GM12878 (cell line): ENCODE data around the gene LIG3. TPM values are rescaled to one million over a fixed set of nuclear protein-coding genes. Genes with fewer than 3 reads are reported as not detected.

ENCODE experiments used
- BHLHE40 ChIP-seq, 2 experiments: fragments of 450-650 bp in 1 of 2; IDR thresholded peaks; 2 replicates each; pipeline ENCODE4 v1.6.1; 2011 to 2017; ENCODE audit warnings: low read depth in 2 of 2, borderline replicate concordance in 1 of 2, improper control_type of control experiment in 1 of 2, low read length in 1 of 2, mild to moderate bottlenecking in 1 of 2
- CBX5 ChIP-seq: sonication (generic); IDR thresholded peaks from 2 replicates; pipeline ENCODE4 v1.6.1; 2016; ENCODE audit warnings: low read depth, moderate library complexity, mild to moderate bottlenecking, inconsistent platforms
- CREM ChIP-seq: IDR thresholded peaks from 2 replicates; pipeline ENCODE4 v1.6.1; 2014; ENCODE audit warnings: antibody characterized with exemption, low read depth
- EED ChIP-seq: sonication (generic); IDR thresholded peaks from 2 replicates; pipeline ENCODE4 v1.6.1; 2016; ENCODE audit warnings: antibody characterized with exemption, low read depth
- EGR1 ChIP-seq, 2 experiments: IDR thresholded peaks; 1 replicate in 1 of 2; 2 replicates in 1 of 2; pipeline ENCODE4 v1.6.1; 2011 to 2012; ENCODE audit warnings: low read depth in 2 of 2, low read length in 2 of 2, borderline replicate concordance in 1 of 2, mild to moderate bottlenecking in 1 of 2, moderate library complexity in 1 of 2
- FOXM1 ChIP-seq: IDR thresholded peaks from 2 replicates; pipeline ENCODE4 v1.6.1; 2012; ENCODE audit warnings: low read depth, mild to moderate bottlenecking, inconsistent platforms, low read length, moderate library complexity
- HDAC2 ChIP-seq: fragments of 200-600 bp; sonication (generic); IDR thresholded peaks from 2 replicates; pipeline ENCODE4 v1.6.1; 2017
- IKZF2 ChIP-seq, 2 experiments: fragments of 450-650 bp; IDR thresholded peaks; 2 replicates each; pipeline ENCODE4 v1.6.1; 2017; ENCODE audit warnings: mild to moderate bottlenecking in 2 of 2, moderate library complexity in 2 of 2
- NBN ChIP-seq: fragments of 450-650 bp; IDR thresholded peaks from 2 replicates; pipeline ENCODE4 v1.6.1; 2016
- RCOR1 ChIP-seq: conservative IDR thresholded peaks from 2 replicates; pipeline ENCODE4 v1.6.1; 2012; ENCODE audit warnings: low read depth, low read length, improper control_type of control experiment
- polyA plus RNA-seq, 11 experiments: library from polyadenylated mRNA; depleted of rRNA in 4 of 11; unstranded in 6 of 11; stranded (reverse) in 5 of 11; fragments of >200 nt; fragmentation: Nextera tagmentation in 4 of 11; fragmentation: Illumina TruSeq in 1 of 11; extraction: Ambion mirVana in 4 of 11; extraction: Trizol in 1 of 11; gene quantifications; 1 replicate in 1 of 11; 2 replicates in 10 of 11; pipeline versions ENCODE4 v1.2.1 to v1.2.3, GENCODE V29; 2011 to 2016; ENCODE audit warnings: inconsistent platforms in 2 of 11, missing spikeins in 2 of 11, low read depth in 1 of 11
- total RNA-seq, 4 experiments: library from RNA; depleted of rRNA in 3 of 4; stranded (reverse); fragments of >200 nt in 3 of 4; fragmentation: Illumina TruSeq in 1 of 4; extraction: Trizol in 1 of 4; gene quantifications; 2 replicates each; pipeline versions ENCODE4 v1.2.1 to v1.2.3, GENCODE V29; 2013 to 2021
- TF ChIP-seq, protein P1 (sequence below): fragments of 450-650 bp; IDR thresholded peaks from 2 replicates; pipeline ENCODE4 v1.6.1; 2017; ENCODE audit warnings: mild to moderate bottlenecking, moderate library complexity
- TF ChIP-seq, protein P2 (sequence below): IDR thresholded peaks from 2 replicates; pipeline ENCODE4 v1.6.1; 2011; ENCODE audit warnings: mild to moderate bottlenecking, low read depth, low read length, moderate library complexity; ENCODE audit not compliant: insufficient replicate concordance
- TF ChIP-seq, protein P3 (sequence below), 3 experiments: IDR thresholded peaks in 2 of 3; conservative IDR thresholded peaks in 1 of 3; 2 replicates each; pipeline ENCODE4 v1.5.1; 2011; ENCODE audit warnings: low read depth in 3 of 3, low read length in 3 of 3, mild to moderate bottlenecking in 3 of 3, control low read depth in 2 of 3, moderate library complexity in 2 of 3, inconsistent platforms in 1 of 3, mixed read lengths in 1 of 3; ENCODE audit not compliant: control insufficient read depth in 2 of 3, insufficient read depth in 1 of 3; ENCODE audit errors: extremely low read depth in 1 of 3

The LIG3 gene
- total and polyA plus RNA-seq, 10 of the 15 experiments (the other 5 are each of a cell fraction or from before 2014, with no cell fraction given) = 6.5 to 45.4 (median 31.0) TPM

DNA sequence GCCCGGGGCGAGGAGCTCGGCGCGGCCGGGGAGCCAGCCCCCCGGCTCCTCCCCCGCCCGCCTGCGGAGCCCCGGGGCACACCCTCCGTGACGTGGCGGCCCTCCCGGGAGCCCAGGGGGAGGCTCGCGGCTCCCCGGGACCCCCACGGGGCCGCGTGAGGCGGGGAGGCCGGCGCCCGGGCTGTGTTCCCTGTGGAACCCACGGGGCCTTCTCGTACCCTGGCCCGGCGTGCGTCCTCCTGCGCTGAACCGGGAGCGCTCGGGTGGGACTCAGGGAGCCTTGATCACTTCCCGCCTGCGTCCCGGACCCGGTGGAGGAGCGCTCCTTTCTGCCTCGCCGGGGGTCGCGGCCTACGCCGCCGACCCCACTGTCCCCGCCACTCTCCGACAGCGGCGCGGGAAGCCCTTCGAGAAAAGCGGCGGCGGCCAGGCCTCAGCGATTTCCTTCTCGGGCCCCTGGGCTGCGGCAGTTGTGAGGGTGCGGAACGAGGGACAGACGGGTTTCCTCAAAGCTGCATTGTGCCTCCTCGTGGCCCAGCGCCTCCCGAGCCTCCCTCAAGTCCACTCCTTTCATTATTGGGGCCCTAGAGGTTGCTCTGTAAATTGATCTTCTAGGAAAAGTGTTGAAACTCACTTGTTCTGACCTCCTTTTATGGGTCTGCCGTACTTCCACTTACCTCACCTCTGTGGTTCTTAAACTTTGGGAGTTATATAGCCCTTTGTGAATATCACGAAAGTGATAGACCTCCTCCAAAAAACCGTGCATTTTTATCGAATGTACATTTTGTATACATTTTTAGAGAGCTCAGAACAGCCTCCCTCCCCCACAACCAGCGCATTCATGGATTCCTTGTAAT is 597 bp downstream of the LIG3 start (continued):
- TF ChIP-seq, protein P1, sequence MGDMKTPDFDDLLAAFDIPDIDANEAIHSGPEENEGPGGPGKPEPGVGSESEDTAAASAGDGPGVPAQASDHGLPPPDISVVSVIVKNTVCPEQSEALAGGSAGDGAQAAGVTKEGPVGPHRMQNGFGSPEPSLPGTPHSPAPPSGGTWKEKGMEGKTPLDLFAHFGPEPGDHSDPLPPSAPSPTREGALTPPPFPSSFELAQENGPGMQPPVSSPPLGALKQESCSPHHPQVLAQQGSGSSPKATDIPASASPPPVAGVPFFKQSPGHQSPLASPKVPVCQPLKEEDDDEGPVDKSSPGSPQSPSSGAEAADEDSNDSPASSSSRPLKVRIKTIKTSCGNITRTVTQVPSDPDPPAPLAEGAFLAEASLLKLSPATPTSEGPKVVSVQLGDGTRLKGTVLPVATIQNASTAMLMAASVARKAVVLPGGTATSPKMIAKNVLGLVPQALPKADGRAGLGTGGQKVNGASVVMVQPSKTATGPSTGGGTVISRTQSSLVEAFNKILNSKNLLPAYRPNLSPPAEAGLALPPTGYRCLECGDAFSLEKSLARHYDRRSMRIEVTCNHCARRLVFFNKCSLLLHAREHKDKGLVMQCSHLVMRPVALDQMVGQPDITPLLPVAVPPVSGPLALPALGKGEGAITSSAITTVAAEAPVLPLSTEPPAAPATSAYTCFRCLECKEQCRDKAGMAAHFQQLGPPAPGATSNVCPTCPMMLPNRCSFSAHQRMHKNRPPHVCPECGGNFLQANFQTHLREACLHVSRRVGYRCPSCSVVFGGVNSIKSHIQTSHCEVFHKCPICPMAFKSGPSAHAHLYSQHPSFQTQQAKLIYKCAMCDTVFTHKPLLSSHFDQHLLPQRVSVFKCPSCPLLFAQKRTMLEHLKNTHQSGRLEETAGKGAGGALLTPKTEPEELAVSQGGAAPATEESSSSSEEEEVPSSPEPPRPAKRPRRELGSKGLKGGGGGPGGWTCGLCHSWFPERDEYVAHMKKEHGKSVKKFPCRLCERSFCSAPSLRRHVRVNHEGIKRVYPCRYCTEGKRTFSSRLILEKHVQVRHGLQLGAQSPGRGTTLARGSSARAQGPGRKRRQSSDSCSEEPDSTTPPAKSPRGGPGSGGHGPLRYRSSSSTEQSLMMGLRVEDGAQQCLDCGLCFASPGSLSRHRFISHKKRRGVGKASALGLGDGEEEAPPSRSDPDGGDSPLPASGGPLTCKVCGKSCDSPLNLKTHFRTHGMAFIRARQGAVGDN = 0 out of 2 replicates have a peak, but pooled peaks have one; percentile 34
- TF ChIP-seq EED = 0 out of 2 replicates have a peak, but pooled peaks have one; percentile 45
- TF ChIP-seq, protein P2, sequence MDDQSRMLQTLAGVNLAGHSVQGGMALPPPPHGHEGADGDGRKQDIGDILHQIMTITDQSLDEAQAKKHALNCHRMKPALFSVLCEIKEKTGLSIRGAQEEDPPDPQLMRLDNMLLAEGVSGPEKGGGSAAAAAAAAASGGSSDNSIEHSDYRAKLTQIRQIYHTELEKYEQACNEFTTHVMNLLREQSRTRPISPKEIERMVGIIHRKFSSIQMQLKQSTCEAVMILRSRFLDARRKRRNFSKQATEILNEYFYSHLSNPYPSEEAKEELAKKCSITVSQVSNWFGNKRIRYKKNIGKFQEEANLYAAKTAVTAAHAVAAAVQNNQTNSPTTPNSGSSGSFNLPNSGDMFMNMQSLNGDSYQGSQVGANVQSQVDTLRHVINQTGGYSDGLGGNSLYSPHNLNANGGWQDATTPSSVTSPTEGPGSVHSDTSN = no peak
- TF ChIP-seq EGR1 (IDR thresholded peaks at IDR 0.05; ENCODE audit: borderline replicate concordance in 1 of 2, low read depth in 2 of 2, low read length in 2 of 2) = peak in 1 of 2 experiments; percentile 51; a peak in 1 of 3 replicates
- TF ChIP-seq, protein P3, sequence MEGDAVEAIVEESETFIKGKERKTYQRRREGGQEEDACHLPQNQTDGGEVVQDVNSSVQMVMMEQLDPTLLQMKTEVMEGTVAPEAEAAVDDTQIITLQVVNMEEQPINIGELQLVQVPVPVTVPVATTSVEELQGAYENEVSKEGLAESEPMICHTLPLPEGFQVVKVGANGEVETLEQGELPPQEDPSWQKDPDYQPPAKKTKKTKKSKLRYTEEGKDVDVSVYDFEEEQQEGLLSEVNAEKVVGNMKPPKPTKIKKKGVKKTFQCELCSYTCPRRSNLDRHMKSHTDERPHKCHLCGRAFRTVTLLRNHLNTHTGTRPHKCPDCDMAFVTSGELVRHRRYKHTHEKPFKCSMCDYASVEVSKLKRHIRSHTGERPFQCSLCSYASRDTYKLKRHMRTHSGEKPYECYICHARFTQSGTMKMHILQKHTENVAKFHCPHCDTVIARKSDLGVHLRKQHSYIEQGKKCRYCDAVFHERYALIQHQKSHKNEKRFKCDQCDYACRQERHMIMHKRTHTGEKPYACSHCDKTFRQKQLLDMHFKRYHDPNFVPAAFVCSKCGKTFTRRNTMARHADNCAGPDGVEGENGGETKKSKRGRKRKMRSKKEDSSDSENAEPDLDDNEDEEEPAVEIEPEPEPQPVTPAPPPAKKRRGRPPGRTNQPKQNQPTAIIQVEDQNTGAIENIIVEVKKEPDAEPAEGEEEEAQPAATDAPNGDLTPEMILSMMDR (IDR thresholded peaks at IDR 0.05 in 2 of 3, conservative IDR thresholded peaks at IDR 0.05 in 1 of 3; ENCODE audit: control insufficient read depth in 2 of 3, extremely low read depth in 1 of 3, insufficient read depth in 1 of 3, low read depth in 3 of 3, low read length in 3 of 3) = peak; percentile 18 to 34 (median 26); a peak in 2 of 6 replicates
- 0 out of 2 replicates have a peak, but pooled peaks have one; percentile 49 for TF ChIP-seq CBX5
- TF ChIP-seq IKZF2 (IDR thresholded peaks at IDR 0.05) = peak in 1 of 2 experiments; percentile 64; a peak in 1 of 4 replicates
- no peak for TF ChIP-seq HDAC2
- TF ChIP-seq BHLHE40 (IDR thresholded peaks at IDR 0.05; ENCODE audit: borderline replicate concordance in 1 of 2, low read depth in 2 of 2, low read length in 1 of 2) = peak in 1 of 2 experiments; percentile 61; a peak in 1 of 4 replicates
- TF ChIP-seq NBN = peak; percentile 66; the same call in 1 of the 2 replicates
- 0 out of 2 replicates have a peak, but pooled peaks have one; percentile 29 for TF ChIP-seq RCOR1
- TF ChIP-seq FOXM1 = no peak
- peak; percentile 32 for TF ChIP-seq CREM
